DOHH2 (cell line): ENCODE results near the gene CPNE9.

Experiments
- H3F3A ChIP-seq: fragments of 200-600 bp; sonication (generic), shearing (Covaris generic); 2 replicates; pipeline ENCODE4 v1.6.0; 2016; ENCODE audit warnings: antibody characterized with exemption, mild to moderate bottlenecking; ENCODE audit not compliant: control insufficient read depth, insufficient read depth
- H3K27ac ChIP-seq: fragments of 200-600 bp; sonication (generic); 2 replicates; pipeline ENCODE4 v1.5.1; 2014; ENCODE audit warnings: low read depth, mild to moderate bottlenecking, low read length, moderate library complexity
- H3K27me3 ChIP-seq: fragments of 200-600 bp; sonication (generic); 2 replicates; pipeline ENCODE4 v1.6.1; 2014; ENCODE audit warnings: mild to moderate bottlenecking, low read length, mixed read lengths; ENCODE audit not compliant: control insufficient read depth
- H3K36me3 ChIP-seq: fragments of 200-600 bp; sonication (generic); 2 replicates; pipeline ENCODE4 v1.6.1; 2014; ENCODE audit warnings: mild to moderate bottlenecking, low read length, moderate library complexity, mixed read lengths; ENCODE audit not compliant: control insufficient read depth
- H3K4me1 ChIP-seq: fragments of 200-600 bp; sonication (generic); 2 replicates; pipeline ENCODE4 v1.6.1; 2014; ENCODE audit warnings: mild to moderate bottlenecking, low read length, mixed read lengths; ENCODE audit not compliant: control insufficient read depth
- H3K4me2 ChIP-seq: fragments of 200-600 bp; sonication (generic); 2 replicates; pipeline ENCODE4 v1.6.0; 2014; ENCODE audit warnings: mild to moderate bottlenecking, low read length, moderate library complexity
- H3K4me3 ChIP-seq: fragments of 200-600 bp; sonication (generic); 2 replicates; pipeline ENCODE4 v1.5.1; 2014; ENCODE audit warnings: mild to moderate bottlenecking, low read length, mixed read lengths
- H3K79me2 ChIP-seq: fragments of 200-600 bp; sonication (generic); 2 replicates; pipeline ENCODE4 v1.6.1; 2014; ENCODE audit warnings: mild to moderate bottlenecking, low read length, mixed read lengths; ENCODE audit not compliant: control insufficient read depth
- H3K9me2 ChIP-seq: fragments of 200-600 bp; sonication (generic); replicated peaks from 2 replicates; pipeline ENCODE4 v1.6.1; 2014; ENCODE audit warnings: mild to moderate bottlenecking, low read length, mixed read lengths; ENCODE audit not compliant: control insufficient read depth
- H3K9me3 ChIP-seq: fragments of 200-600 bp; sonication (generic); 2 replicates; pipeline ENCODE4 v1.6.1; 2014; ENCODE audit warnings: antibody characterized with exemption, low read length, mixed read lengths; ENCODE audit not compliant: control insufficient read depth, insufficient read depth
- H4K20me1 ChIP-seq: fragments of 200-600 bp; sonication (generic); 2 replicates; pipeline ENCODE4 v1.6.0; 2014; ENCODE audit warnings: low read depth, mild to moderate bottlenecking, antibody characterized with exemption, low read length, moderate library complexity; ENCODE audit not compliant: control insufficient read depth, insufficient read depth
- CTCF ChIP-seq: fragments of 200-600 bp; sonication (generic); IDR thresholded peaks from one replicate; pipeline ENCODE4 v1.5.1; 2014; ENCODE audit warnings: antibody characterized with exemption, mild to moderate bottlenecking, low read depth, low read length; ENCODE audit not compliant: poor library complexity, severe bottlenecking
- EZH2phosphoT487 ChIP-seq: fragments of 200-600 bp; sonication (generic); IDR thresholded peaks from 2 replicates; pipeline ENCODE4 v1.6.1; 2017; ENCODE audit warnings: borderline replicate concordance, mild to moderate bottlenecking, antibody characterized with exemption, low read length, moderate library complexity, mixed read lengths

Gene CPNE9

GRCh38 chr3:9696480-9697220 lies 7.0 kb upstream of the CPNE9 start:
- H3K4me1 ChIP-seq = no peaks in the 10 kb centered on the region
- no peak overlapping the region for H3K4me3 ChIP-seq
- H3K4me2 ChIP-seq = no peak overlapping the region
- no peaks in the 10 kb centered on the region for H3K79me2 ChIP-seq
- H3K27ac ChIP-seq = no peak overlapping the region
- H3K36me3 ChIP-seq = peaks cover 69% of the 10 kb centered on the region
- H4K20me1 ChIP-seq = no peaks in the 10 kb centered on the region
- H3K9me2 ChIP-seq = no peaks in the 10 kb centered on the region
- no peak for TF ChIP-seq EZH2phosphoT487
- TF ChIP-seq CTCF = no peak
- no peaks in the 10 kb centered on the region for H3K9me3 ChIP-seq
- H3F3A ChIP-seq = no peaks in the 10 kb centered on the region
- no peaks in the 10 kb centered on the region for H3K27me3 ChIP-seq

DNA sequence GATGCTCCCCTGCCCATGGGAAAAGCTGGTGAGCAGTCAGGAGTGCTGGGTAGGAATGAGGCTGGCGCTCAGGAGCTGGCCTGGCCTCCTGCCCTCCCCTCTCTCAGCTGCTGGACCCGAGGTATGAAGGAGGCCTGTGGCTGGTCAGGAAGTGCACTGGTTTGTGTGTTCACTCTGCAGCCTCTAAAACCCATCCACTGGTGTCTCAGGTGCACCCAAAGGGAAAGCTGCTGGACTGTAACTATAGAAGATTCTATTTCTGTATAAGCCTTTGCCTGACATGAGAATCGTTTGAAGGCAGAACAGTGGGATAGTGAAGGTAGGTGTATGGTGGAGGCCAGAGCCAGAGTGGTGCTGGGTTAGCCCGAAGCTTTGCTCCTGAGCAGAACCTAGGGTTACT lies 5.7 kb upstream of the CPNE9 start:
- H3K4me3 ChIP-seq = no peak overlapping the region
- no peaks in the 10 kb centered on the region for H3K9me2 ChIP-seq
- no peaks in the 10 kb centered on the region for H3K4me1 ChIP-seq
- TF ChIP-seq EZH2phosphoT487 = no peak
- no peak for TF ChIP-seq CTCF
- no peaks in the 10 kb centered on the region for H3K27me3 ChIP-seq
- H3K27ac ChIP-seq = no peak overlapping the region
- H3F3A ChIP-seq = no peaks in the 10 kb centered on the region
- H3K36me3 ChIP-seq = peaks cover 63% of the 10 kb centered on the region
- no peaks in the 10 kb centered on the region for H3K79me2 ChIP-seq
- H3K4me2 ChIP-seq = no peak overlapping the region
- no peaks in the 10 kb centered on the region for H4K20me1 ChIP-seq
- no peaks in the 10 kb centered on the region for H3K9me3 ChIP-seq

DNA sequence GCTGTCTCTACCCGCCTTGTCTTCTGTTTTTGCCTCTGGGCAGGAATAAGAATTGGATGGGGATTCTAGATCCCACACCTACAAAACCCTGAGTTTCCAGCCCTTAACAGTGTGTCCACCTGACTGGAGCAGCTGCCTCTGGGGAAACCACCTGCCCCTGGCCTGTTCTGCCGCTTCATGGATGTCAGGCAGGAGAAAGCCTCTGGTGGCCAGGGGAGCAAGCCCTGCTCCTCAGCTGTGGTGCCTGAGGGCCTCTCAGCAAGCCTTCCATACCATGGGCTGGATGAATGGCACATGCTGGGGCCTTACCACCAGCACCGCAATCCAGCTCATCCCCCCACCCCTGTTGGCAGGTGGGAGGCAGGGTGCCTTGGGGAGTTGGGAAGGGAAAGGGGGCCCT lies 5.3 kb upstream of the CPNE9 start:
- no peaks in the 10 kb centered on the region for H3K9me2 ChIP-seq
- no peaks in the 10 kb centered on the region for H3F3A ChIP-seq
- H3K4me2 ChIP-seq = no peak overlapping the region
- H3K36me3 ChIP-seq = peaks cover 60% of the 10 kb centered on the region
- no peaks in the 10 kb centered on the region for H3K27me3 ChIP-seq
- H3K4me3 ChIP-seq = no peak overlapping the region
- no peak overlapping the region for H3K27ac ChIP-seq
- H4K20me1 ChIP-seq = no peaks in the 10 kb centered on the region
- H3K79me2 ChIP-seq = no peaks in the 10 kb centered on the region
- no peaks in the 10 kb centered on the region for H3K9me3 ChIP-seq
- no peak for TF ChIP-seq EZH2phosphoT487
- no peak for TF ChIP-seq CTCF
- H3K4me1 ChIP-seq = no peaks in the 10 kb centered on the region
